Esophagus (tissue), 2 donors: Measurements from ENCODE around the gene BEST4. TPM values are rescaled to one million over a fixed set of nuclear protein-coding genes. Genes with fewer than 3 reads are reported as not detected.
"Not testable (repeated sequence)": the region's sequence is repeated elsewhere in the genome, so short reads cannot be mapped to it uniquely, and the experiment has no call there.

Experiments
- H3K27ac ChIP-seq, 2 donors: one replicate each; pipeline ENCODE4 v1.5.1; 2013; ENCODE audit warnings: low read depth in 2 of 2, mild to moderate bottlenecking in 2 of 2, inconsistent platforms in 1 of 2, low read length in 1 of 2, moderate library complexity in 1 of 2
- H3K27me3 ChIP-seq, 2 donors: one replicate each; pipeline ENCODE4 v1.6.1; 2013; ENCODE audit warnings: low read length in 2 of 2, control low read depth in 1 of 2, mild to moderate bottlenecking in 1 of 2; ENCODE audit not compliant: insufficient read depth in 2 of 2, control insufficient read depth in 1 of 2
- H3K36me3 ChIP-seq, 2 donors: one replicate each; pipeline ENCODE4 v1.6.1; 2013; ENCODE audit warnings: low read length in 1 of 2; ENCODE audit not compliant: control insufficient read depth in 2 of 2, insufficient read depth in 2 of 2
- H3K4me1 ChIP-seq, 2 donors: one replicate each; pipeline ENCODE4 v1.6.1; 2013; ENCODE audit warnings: low read length in 1 of 2; ENCODE audit not compliant: control insufficient read depth in 2 of 2, insufficient read depth in 2 of 2
- H3K4me3 ChIP-seq, 2 donors: one replicate each; pipeline ENCODE4 v1.5.1; 2013; ENCODE audit warnings: low read length in 2 of 2, mild to moderate bottlenecking in 2 of 2, low read depth in 1 of 2, moderate library complexity in 1 of 2
- H3K9me3 ChIP-seq, 2 donors: one replicate each; pipeline ENCODE4 v1.6.1; 2013; ENCODE audit warnings: mild to moderate bottlenecking in 2 of 2, low read depth in 1 of 2, low read length in 1 of 2, moderate library complexity in 1 of 2; ENCODE audit not compliant: control insufficient read depth in 2 of 2, insufficient read depth in 1 of 2
- WGBS, 2 donors: extraction: QIAGEN DNeasy Blood & Tissue Kit; methylation state at CpG; one replicate each; pipeline ENCODE4 v1.1.7; 2013; 5-methylcytosine and 5-hydroxymethylcytosine counted together
- polyA plus RNA-seq, 2 donors: library from polyadenylated mRNA; stranded (reverse); fragments of 200-250 nt; gene quantifications; one replicate each; pipeline ENCODE4 v1.2.3, GENCODE V29; 2013
- donor health status: healthy with polysubstance abuse.
- donor health status: Bipolar disorder and iron deficiency.

BEST4 gene
- polyA plus RNA-seq, 2 donors: 0.11 to 0.26 TPM

- peaks cover 0 to 6% of the 10 kb centered on the region in 2 donors for H3K4me1 ChIP-seq
- H3K9me3 ChIP-seq: no peaks in the 10 kb centered on the region
- peak overlapping the region; percentile 54 to 64 for H3K4me3 ChIP-seq
- H3K27ac ChIP-seq: peak overlapping the region; percentile 93 to 98
- peaks cover 0 to 2% of the 10 kb centered on the region in 2 donors for H3K36me3 ChIP-seq
- 0 to 1% methylated on average over 33 of the region's 33 CpGs for WGBS, 2 donors
- H3K27me3 ChIP-seq: no peaks in the 10 kb centered on the region
These were observed 31.8 kb upstream of the BEST4 start for GRCh38 chr1:44819608-44820327.

GRCh38 chr1:44819196-44819607, 31.2 kb upstream of the BEST4 start:
- 1% methylated on average over 13 of the region's 13 CpGs for WGBS, 2 donors
- Histone ChIP-seq H3K9me3 (no peaks in the 10 kb centered on the region), H3K36me3 (peaks cover 0 to 2% of the 10 kb centered on the region in 2 donors), H3K4me1 (peaks cover 0 to 6% of the 10 kb centered on the region in 2 donors), H3K4me3 (peak overlapping the region in 1 of 2 donors; percentile 64), H3K27me3 (no peaks in the 10 kb centered on the region), H3K27ac (peak overlapping the region; percentile 90 to 93)

GRCh38 chr1:44817771-44818495, 30.0 kb upstream of the BEST4 start:
- H3K27me3 ChIP-seq: no peaks in the 10 kb centered on the region
- peaks cover 0 to 10% of the 10 kb centered on the region in 2 donors for H3K4me1 ChIP-seq
- H3K4me3 ChIP-seq: no peak overlapping the region
- 95 to 96% methylated on average over 11 of the region's 11 CpGs for WGBS, 2 donors
- no peaks in the 10 kb centered on the region for H3K9me3 ChIP-seq
- no peak overlapping the region for H3K27ac ChIP-seq
- H3K36me3 ChIP-seq: peaks cover 0 to 3% of the 10 kb centered on the region in 2 donors

DNA sequence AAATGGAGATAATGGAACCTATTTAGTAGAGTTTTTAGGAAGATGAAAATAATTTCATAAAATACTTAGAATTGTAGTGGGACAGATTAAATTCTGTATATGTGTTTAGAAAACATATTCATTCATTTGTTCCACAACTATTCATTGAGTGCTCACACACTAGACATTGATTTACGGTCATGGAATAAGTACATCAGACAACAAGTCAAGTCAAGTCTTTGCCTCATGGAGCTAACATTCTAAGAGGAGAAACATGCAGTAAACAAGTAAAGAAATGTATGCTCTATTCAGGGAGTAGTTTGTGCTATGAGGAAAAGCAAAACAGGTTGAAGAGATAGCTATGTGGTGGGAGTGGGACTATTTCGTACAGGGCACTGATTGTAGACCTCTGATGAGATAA, 29.3 kb upstream of the BEST4 start:
- Histone ChIP-seq H3K27me3 (no peaks in the 10 kb centered on the region), H3K4me1 (peaks cover 0 to 11% of the 10 kb centered on the region in 2 donors), H3K36me3 (peaks cover 0 to 5% of the 10 kb centered on the region in 2 donors), H3K27ac (no peak overlapping the region), H3K9me3 (no peaks in the 10 kb centered on the region), H3K4me3 (no peak overlapping the region)
- WGBS, 2 donors: 75 to 76% methylated on average over 2 of the region's 2 CpGs

DNA sequence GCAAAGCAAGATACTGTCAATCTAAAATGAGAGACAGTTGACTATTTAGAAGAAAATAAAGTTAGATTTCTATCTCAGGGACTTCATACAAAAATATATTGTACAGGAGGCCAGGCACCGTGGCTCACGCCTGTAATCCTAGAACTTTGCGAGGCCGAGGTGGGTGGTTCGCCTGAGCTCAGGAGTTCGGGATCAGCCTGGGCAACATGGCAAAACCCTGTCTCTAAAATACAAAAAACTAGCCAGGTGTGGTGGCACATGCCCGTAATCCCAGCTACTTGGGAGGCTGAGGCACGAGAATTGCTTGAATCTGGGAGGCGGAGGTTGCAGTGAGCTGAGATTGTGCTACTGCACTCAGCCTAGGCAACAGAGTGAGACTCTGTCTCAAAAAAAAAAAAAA, 28.0 kb upstream of the BEST4 start:
- not testable (repeated sequence) for H3K27ac ChIP-seq, H3K27me3 ChIP-seq, H3K4me1 ChIP-seq, H3K9me3 ChIP-seq, H3K4me3 ChIP-seq, H3K36me3 ChIP-seq
- WGBS, 2 donors: 92% methylated on average over 9 of the region's 9 CpGs

- Histone ChIP-seq H3K9me3 (no peaks in the 10 kb centered on the region), H3K27ac (peak overlapping the region; percentile 81 to 88), H3K4me3 (peak overlapping the region; percentile 5 to 49), H3K4me1 (peaks cover 17 to 29% of the 10 kb centered on the region in 2 donors), H3K27me3 (no peaks in the 10 kb centered on the region), H3K36me3 (peaks cover 0 to 10% of the 10 kb centered on the region in 2 donors)
- 57 to 72% methylated on average over 46 to 48 of the region's 48 CpGs for WGBS, 2 donors
These were observed 25.0 kb upstream of the BEST4 start for GRCh38 chr1:44812822-44813543.

GRCh38 chr1:44811234-44811633, 23.3 kb upstream of the BEST4 start:
- no peaks in the 10 kb centered on the region for H3K9me3 ChIP-seq
- H3K4me3 ChIP-seq: no peak overlapping the region
- H3K27ac ChIP-seq: no peak overlapping the region
- H3K27me3 ChIP-seq: no peaks in the 10 kb centered on the region
- peaks cover 0 to 10% of the 10 kb centered on the region in 2 donors for H3K36me3 ChIP-seq
- H3K4me1 ChIP-seq: peaks cover 17 to 46% of the 10 kb centered on the region in 2 donors
- 75 to 83% methylated on average over 8 of the region's 8 CpGs for WGBS, 2 donors

GRCh38 chr1:44810762-44811105, 22.8 kb upstream of the BEST4 start:
- not testable (repeated sequence) for H3K27me3 ChIP-seq, H3K9me3 ChIP-seq, H3K4me3 ChIP-seq
- Histone ChIP-seq H3K27ac (peak overlapping the region; percentile 99 to 100), H3K36me3 (peaks cover 0 to 15% of the 10 kb centered on the region in 2 donors), H3K4me1 (peaks cover 17 to 50% of the 10 kb centered on the region in 2 donors)
- 82 to 90% methylated on average over 4 of the region's 4 CpGs for WGBS, 2 donors

GRCh38 chr1:44810101-44810761, 22.3 kb upstream of the BEST4 start:
- Histone ChIP-seq H3K27me3 (no peaks in the 10 kb centered on the region), H3K4me1 (peaks cover 17 to 50% of the 10 kb centered on the region in 2 donors), H3K9me3 (no peaks in the 10 kb centered on the region), H3K36me3 (peaks cover 0 to 18% of the 10 kb centered on the region in 2 donors), H3K4me3 (no peak overlapping the region), H3K27ac (peak overlapping the region; percentile 99 to 100)
- WGBS, 2 donors: 28 to 42% methylated on average over 12 of the region's 12 CpGs
